H9 (cell line): ENCODE measurements around the gene SEMA4C. TPM values are rescaled to one million over a fixed set of nuclear protein-coding genes. Genes with fewer than 3 reads are reported as not detected.
A peak's percentile ranks its signal among the peaks of the same experiment; 100 is the strongest.

Source experiments
- DNase-seq: peaks from one replicate; pipeline ENCODE4 v3.0.0-alpha.2; 2017
- H2AFZ ChIP-seq: one replicate; pipeline ENCODE4 v1.6.1; 2013; ENCODE audit warnings: mild to moderate bottlenecking, low read length, control low read depth, moderate library complexity
- H2AK5ac ChIP-seq: 2 replicates; pipeline ENCODE4 v1.6.1; 2013; ENCODE audit warnings: low read length, control low read depth, mixed read lengths; ENCODE audit not compliant: insufficient read length
- H2BK120ac ChIP-seq: one replicate; pipeline ENCODE4 v1.6.1; 2013; ENCODE audit warnings: low read depth, mild to moderate bottlenecking, low read length, control low read depth, inconsistent platforms; ENCODE audit not compliant: poor library complexity, severe bottlenecking
- H2BK12ac ChIP-seq: 2 replicates; pipeline ENCODE4 v1.6.1; 2013; ENCODE audit warnings: low read length, control low read depth, mixed read lengths, low read depth; ENCODE audit not compliant: insufficient read length
- H2BK15ac ChIP-seq: 2 replicates; pipeline ENCODE4 v1.6.1; 2013; ENCODE audit warnings: low read depth, low read length, control low read depth
- H2BK20ac ChIP-seq: one replicate; pipeline ENCODE4 v1.6.1; 2013; ENCODE audit warnings: low read depth, mild to moderate bottlenecking, low read length, control low read depth, inconsistent platforms; ENCODE audit not compliant: poor library complexity, severe bottlenecking
- H2BK5ac ChIP-seq: 2 replicates; pipeline ENCODE4 v1.6.1; 2013; ENCODE audit warnings: low read length, control low read depth, mixed read lengths; ENCODE audit not compliant: insufficient read length
- H3K14ac ChIP-seq: 2 replicates; pipeline ENCODE4 v1.6.1; 2013; ENCODE audit warnings: low read length, control low read depth; ENCODE audit not compliant: insufficient read depth
- H3K18ac ChIP-seq: 2 replicates; pipeline ENCODE4 v1.6.1; 2013; ENCODE audit warnings: low read depth, mild to moderate bottlenecking, mixed read lengths, low read length, control low read depth; ENCODE audit not compliant: insufficient read length
- H3K23ac ChIP-seq: 2 replicates; pipeline ENCODE4 v1.6.1; 2013; ENCODE audit warnings: low read length, control low read depth, mixed read lengths, low read depth; ENCODE audit not compliant: insufficient read length
- H3K23me2 ChIP-seq: 2 replicates; pipeline ENCODE4 v1.6.1; 2013; ENCODE audit warnings: low read depth, mild to moderate bottlenecking, mixed read lengths, low read length, control low read depth; ENCODE audit not compliant: insufficient read length, poor library complexity, severe bottlenecking
- H3K27ac ChIP-seq: 2 replicates; pipeline ENCODE4 v1.5.1; 2013; ENCODE audit warnings: low read length, control low read depth, mixed read lengths, low read depth; ENCODE audit not compliant: insufficient read length
- H3K27me3 ChIP-seq: 2 replicates; pipeline ENCODE4 v1.6.1; 2013; ENCODE audit warnings: low read length, control low read depth, inconsistent platforms; ENCODE audit not compliant: insufficient read depth
- H3K4ac ChIP-seq: 2 replicates; pipeline ENCODE4 v1.6.1; 2013; ENCODE audit warnings: low read depth, mild to moderate bottlenecking, control low read depth, inconsistent platforms, low read length, moderate library complexity
- H3K4me1 ChIP-seq: 2 replicates; pipeline ENCODE4 v1.6.1; 2013; ENCODE audit warnings: low read length, control low read depth, inconsistent platforms; ENCODE audit not compliant: insufficient read depth
- H3K4me2 ChIP-seq: 2 replicates; pipeline ENCODE4 v1.6.1; 2013; ENCODE audit warnings: low read length, control low read depth, mixed read lengths; ENCODE audit not compliant: insufficient read length, insufficient read depth
- H3K56ac ChIP-seq: 2 replicates; pipeline ENCODE4 v1.6.1; 2013; ENCODE audit warnings: low read depth, mild to moderate bottlenecking, mixed read lengths, low read length, control low read depth; ENCODE audit not compliant: insufficient read length
- H3K79me1 ChIP-seq: 2 replicates; pipeline ENCODE4 v1.6.1; 2013; ENCODE audit warnings: low read depth, mild to moderate bottlenecking, moderate library complexity, low read length, control low read depth, inconsistent platforms; ENCODE audit not compliant: insufficient read depth, poor library complexity, severe bottlenecking
- H3K79me2 ChIP-seq: 2 replicates; pipeline ENCODE4 v1.6.1; 2013; ENCODE audit warnings: low read length, control low read depth, inconsistent platforms; ENCODE audit not compliant: insufficient read depth
- H3K9ac ChIP-seq: 2 replicates; pipeline ENCODE4 v1.6.1; 2013; ENCODE audit warnings: low read length, control low read depth, mixed read lengths; ENCODE audit not compliant: insufficient read length; ENCODE audit errors: extremely low read depth
- H3K9me3 ChIP-seq: one replicate; pipeline ENCODE4 v1.6.1; 2013; ENCODE audit warnings: low read depth, low read length, inconsistent platforms; ENCODE audit not compliant: control insufficient read depth
- H3T11ph ChIP-seq: one replicate; pipeline ENCODE4 v1.6.1; 2013; ENCODE audit warnings: mild to moderate bottlenecking, low read length, control low read depth, inconsistent platforms
- H4K20me1 ChIP-seq: one replicate; pipeline ENCODE4 v1.6.1; 2013; ENCODE audit not compliant: control insufficient read depth, insufficient read length, insufficient read depth
- H4K5ac ChIP-seq: 2 replicates; pipeline ENCODE4 v1.6.1; 2013; ENCODE audit warnings: low read depth, mild to moderate bottlenecking, mixed read lengths, low read length, control low read depth; ENCODE audit not compliant: insufficient read length
- H4K8ac ChIP-seq: replicated peaks from 2 replicates; pipeline ENCODE4 v1.6.1; 2013; ENCODE audit warnings: low read length, control low read depth, mixed read lengths, low read depth; ENCODE audit not compliant: insufficient read length
- H4K91ac ChIP-seq: 2 replicates; pipeline ENCODE4 v1.6.1; 2013; ENCODE audit warnings: low read depth, mild to moderate bottlenecking, moderate library complexity, mixed read lengths, low read length, control low read depth; ENCODE audit not compliant: insufficient read length
- H3K27ac Mint-ChIP-seq, 3 experiments: 2 replicates in 2 of 3; 3 replicates in 1 of 3; pipeline ENCODE4 v1.8.0; 2020 to 2021; ENCODE audit warnings: mixed read lengths in 3 of 3, mild to moderate bottlenecking in 1 of 3, moderate library complexity in 1 of 3
- H3K27me3 Mint-ChIP-seq: 2 replicates; pipeline ENCODE4 v1.8.0; 2021; ENCODE audit warnings: low read depth, mild to moderate bottlenecking, moderate library complexity, mixed read lengths
- H3K36me3 Mint-ChIP-seq, 3 experiments: 2 replicates in 2 of 3; 3 replicates in 1 of 3; pipeline ENCODE4 v1.8.0; 2020 to 2021; ENCODE audit warnings: low read depth in 3 of 3, mixed read lengths in 3 of 3; ENCODE audit not compliant: insufficient read depth in 1 of 3
- H3K4me1 Mint-ChIP-seq, 2 experiments: 2 replicates each; pipeline ENCODE4 v1.8.0; 2020; ENCODE audit warnings: mixed read lengths in 2 of 2
- H3K4me3 Mint-ChIP-seq, 2 experiments: 2 replicates in 1 of 2; 3 replicates in 1 of 2; pipeline ENCODE4 v1.8.0; 2020 to 2021; ENCODE audit warnings: mild to moderate bottlenecking in 2 of 2, mixed read lengths in 2 of 2, moderate library complexity in 1 of 2
- H3K9me3 Mint-ChIP-seq, 2 experiments: 2 replicates in 1 of 2; 3 replicates in 1 of 2; pipeline ENCODE4 v1.8.0; 2020; ENCODE audit warnings: mild to moderate bottlenecking in 2 of 2, mixed read lengths in 2 of 2, moderate library complexity in 1 of 2
- WGBS: extraction: QIAGEN DNeasy Blood & Tissue Kit; methylation state at CpG from one replicate; pipeline ENCODE4 v1.1.7; 2013; ENCODE audit warnings: missing lambda C conversion rate, low lambda C conversion rate, mixed read lengths; ENCODE audit not compliant: insufficient read length; ENCODE audit errors: extremely low coverage; 5-methylcytosine and 5-hydroxymethylcytosine counted together
- total RNA-seq: library from RNA; stranded (reverse); gene quantifications from 2 replicates; pipeline ENCODE4 v1.2.1, GENCODE V29; 2021
- TF ChIP-seq, protein P1 (sequence below): fragments of 200-600 bp; sonication (generic); conservative IDR thresholded peaks from 3 replicates; pipeline ENCODE4 v1.8.0; 2021; ENCODE audit warnings: antibody characterized with exemption, mild to moderate bottlenecking

Gene SEMA4C
- total RNA-seq, 1 experiment from 2014 or later: 81.6 TPM

DNA sequence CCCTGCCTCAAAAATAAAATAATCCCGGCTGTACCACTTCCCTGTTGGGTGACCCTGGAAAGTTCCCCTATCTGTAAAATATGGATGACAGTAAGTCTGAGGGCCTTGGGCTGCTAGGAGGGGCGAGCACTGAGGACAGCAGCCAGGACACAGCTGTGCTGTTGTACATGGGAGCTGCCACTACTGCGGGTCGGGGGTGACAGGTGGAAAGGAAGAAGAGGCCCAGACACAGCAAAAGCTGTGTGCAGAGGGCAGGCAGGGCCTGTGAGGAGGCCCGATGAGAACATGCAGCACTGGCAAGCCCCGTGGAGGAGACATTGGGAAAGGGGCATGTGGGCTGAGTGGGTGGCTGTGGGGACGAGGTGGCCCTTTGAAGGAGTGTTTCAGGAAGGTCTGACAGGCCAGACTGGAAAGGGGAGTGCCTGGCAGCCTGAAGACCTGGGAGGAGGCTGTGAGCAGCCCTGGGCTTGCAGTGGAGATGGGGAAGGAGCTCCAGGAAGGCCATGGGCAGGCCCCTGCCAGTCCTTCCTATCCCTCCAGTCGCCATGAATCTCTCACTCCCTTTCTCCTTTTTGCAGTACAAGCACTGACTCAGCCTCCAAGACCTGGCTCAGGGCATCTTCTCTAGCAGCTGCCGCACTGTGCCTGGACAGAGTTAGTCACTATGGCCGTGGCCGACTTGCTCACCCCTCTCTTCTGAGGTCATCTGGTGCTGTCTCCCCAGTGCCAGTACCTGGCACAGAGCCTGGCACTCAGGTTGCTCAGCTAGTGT lies 28.9 kb upstream of the SEMA4C start:
- Histone ChIP-seq H2BK15ac (no peak overlapping the region), H3K4me1 (peaks cover 4% of the 10 kb centered on the region; the same call in 1 of the 2 replicates), H3K18ac (no peak overlapping the region), H2BK5ac (no peak overlapping the region), H2BK12ac (no peak overlapping the region), H4K5ac (no peak overlapping the region), H3K23me2 (no peaks in the 10 kb centered on the region), H3K14ac (no peak overlapping the region), H2BK20ac (no peak overlapping the region), H4K91ac (no peak overlapping the region), H2AK5ac (no peak overlapping the region), H3K79me2 (no peaks in the 10 kb centered on the region), H3K79me1 (no peaks in the 10 kb centered on the region), H3K4ac (no peak overlapping the region), H2BK120ac (no peak overlapping the region), H4K20me1 (no peaks in the 10 kb centered on the region), H2AFZ (no peak overlapping the region), H3K9me3 (no peaks in the 10 kb centered on the region), H3K27ac (no peak overlapping the region), H3K56ac (no peak overlapping the region), H3K23ac (no peak overlapping the region), H3K27me3 (no peaks in the 10 kb centered on the region), H4K8ac (no peak overlapping the region), H3K4me2 (no peak overlapping the region), H3K9ac (no peak overlapping the region), H3T11ph (no peak overlapping the region)
- H3K36me3 Mint-ChIP-seq: no peaks in the 10 kb centered on the region
- WGBS: no CpG with 5 or more reads among the region's 11 CpGs
- no peaks in the 10 kb centered on the region for H3K9me3 Mint-ChIP-seq
- H3K4me1 Mint-ChIP-seq: peaks cover 17 to 18% of the 10 kb centered on the region in 2 experiments
- peak overlapping the region in 2 of 3 experiments; percentile 52 to 68; a peak in 2 of 7 replicates for H3K27ac Mint-ChIP-seq
- H3K27me3 Mint-ChIP-seq: peaks cover 2% of the 10 kb centered on the region; the same call in 1 of the 2 replicates
- DNase-seq: no peak
- no peak overlapping the region for H3K4me3 Mint-ChIP-seq
- TF ChIP-seq, protein P1, sequence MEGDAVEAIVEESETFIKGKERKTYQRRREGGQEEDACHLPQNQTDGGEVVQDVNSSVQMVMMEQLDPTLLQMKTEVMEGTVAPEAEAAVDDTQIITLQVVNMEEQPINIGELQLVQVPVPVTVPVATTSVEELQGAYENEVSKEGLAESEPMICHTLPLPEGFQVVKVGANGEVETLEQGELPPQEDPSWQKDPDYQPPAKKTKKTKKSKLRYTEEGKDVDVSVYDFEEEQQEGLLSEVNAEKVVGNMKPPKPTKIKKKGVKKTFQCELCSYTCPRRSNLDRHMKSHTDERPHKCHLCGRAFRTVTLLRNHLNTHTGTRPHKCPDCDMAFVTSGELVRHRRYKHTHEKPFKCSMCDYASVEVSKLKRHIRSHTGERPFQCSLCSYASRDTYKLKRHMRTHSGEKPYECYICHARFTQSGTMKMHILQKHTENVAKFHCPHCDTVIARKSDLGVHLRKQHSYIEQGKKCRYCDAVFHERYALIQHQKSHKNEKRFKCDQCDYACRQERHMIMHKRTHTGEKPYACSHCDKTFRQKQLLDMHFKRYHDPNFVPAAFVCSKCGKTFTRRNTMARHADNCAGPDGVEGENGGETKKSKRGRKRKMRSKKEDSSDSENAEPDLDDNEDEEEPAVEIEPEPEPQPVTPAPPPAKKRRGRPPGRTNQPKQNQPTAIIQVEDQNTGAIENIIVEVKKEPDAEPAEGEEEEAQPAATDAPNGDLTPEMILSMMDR: no peak
